NCI-H2227 (cell line): ENCODE data around the gene ZNF280B.

Experiments used
- DNase-seq: peaks from one replicate; lab custom pipeline; 2025; ENCODE audit not compliant: unreplicated experiment; lab: John Stamatoyannopoulos, UW

The ZNF280B gene, protein sequence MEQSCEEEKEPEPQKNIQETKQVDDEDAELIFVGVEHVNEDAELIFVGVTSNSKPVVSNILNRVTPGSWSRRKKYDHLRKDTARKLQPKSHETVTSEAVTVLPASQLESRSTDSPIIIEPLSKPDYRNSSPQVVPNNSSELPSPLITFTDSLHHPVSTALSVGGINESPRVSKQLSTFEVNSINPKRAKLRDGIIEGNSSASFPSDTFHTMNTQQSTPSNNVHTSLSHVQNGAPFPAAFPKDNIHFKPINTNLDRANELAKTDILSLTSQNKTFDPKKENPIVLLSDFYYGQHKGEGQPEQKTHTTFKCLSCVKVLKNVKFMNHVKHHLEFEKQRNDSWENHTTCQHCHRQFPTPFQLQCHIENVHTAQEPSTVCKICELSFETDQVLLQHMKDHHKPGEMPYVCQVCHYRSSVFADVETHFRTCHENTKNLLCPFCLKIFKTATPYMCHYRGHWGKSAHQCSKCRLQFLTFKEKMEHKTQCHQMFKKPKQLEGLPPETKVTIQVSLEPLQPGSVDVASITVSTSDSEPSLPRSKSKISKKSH

DNA sequence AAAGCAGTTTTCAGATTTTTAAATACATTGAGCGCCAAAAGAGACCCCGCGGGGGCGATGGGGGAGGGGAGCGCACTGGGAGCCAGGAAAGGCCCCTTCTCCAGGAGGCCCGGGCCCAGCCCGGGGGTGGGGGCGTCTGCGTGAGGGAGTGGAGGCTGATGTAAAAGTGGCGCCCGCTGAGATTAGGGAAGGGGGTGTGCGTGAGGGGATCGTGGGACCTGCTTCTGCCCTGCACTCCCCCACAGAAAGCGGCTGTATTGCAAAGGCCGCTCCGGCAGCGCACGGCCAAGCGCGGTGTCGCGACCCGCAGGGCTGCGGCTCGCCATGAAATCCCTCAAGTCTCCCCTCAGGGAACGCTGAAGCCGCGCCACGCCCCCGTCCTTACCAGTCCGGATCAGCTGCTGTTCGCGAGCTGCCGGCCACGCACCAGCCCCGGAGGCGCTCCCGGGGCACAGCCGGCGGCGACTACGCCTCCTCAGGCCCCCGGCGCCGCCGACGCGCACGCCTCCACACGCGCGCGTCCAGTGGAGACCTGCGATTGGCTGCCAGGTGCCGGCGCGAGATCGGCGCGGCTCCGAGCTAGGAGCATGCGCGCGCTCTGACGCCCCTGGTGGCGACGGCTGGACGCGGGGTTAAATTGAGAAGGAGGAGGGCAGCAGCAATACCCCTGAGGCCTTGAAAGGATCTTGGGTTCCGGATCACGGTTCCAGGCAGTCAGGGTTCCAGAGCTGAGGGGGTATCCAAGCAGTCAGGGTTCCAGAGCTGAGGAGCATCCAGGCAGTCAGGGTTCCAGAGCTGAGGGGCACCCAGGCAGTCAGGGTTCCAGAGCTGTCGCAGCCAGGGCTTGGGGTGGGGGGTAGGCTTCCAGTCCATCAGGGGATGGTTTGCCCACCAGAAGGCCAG lies at the start of gene ZNF280B:
Gene ZNF280B (minus strand): TSS at position 469 of the 903 bp plus-strand sequence. CDS start 19,344 bp downstream, outside the sequence.
- peak; percentile 93 for DNase-seq

DNA sequence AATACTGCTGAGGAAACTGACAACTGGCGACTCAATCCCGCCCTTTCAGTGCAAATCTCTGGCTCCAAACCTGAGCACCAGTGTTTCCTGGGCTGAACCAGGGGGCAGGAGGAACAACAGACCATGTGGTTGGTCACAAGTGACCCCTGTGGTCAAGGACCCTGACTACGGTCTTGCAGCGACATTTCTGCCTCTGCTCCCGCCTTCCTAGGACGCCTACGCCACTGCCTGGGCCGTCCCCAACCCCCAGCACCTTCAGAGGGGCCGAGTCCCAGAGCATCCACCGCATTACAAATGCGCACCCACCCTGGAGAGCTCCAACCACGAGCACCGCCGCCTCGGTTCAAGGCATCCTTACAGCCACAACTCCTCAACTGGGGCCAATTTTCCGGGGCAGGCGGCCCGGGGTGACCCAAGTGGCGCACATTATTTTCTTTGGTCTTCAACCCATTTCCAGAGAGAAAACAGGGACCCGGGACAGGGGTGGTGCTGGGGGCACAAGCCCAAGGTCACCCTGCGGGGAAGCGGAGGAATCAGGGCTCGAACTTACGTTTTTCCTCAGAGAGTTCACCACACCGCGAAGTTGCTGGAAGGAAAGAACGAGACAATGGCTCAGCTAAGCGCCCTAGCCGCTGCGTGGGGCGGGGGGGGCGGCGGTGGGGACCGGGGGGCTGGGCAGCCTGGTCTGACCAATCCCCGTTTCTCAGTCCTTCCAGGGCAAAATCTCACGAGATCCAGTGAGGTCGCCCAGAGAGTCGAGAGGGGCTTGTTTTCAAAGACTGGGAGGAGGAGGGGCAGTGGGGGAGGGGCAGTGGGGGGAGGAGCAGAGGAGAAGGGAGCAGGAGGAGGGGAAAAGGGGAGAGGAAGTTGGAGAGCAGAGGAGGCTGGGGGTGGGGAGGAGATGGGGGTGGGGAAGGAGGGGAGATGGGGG lies 48.7 kb upstream of the ZNF280B start:
- peak; percentile 91 for DNase-seq

DNA sequence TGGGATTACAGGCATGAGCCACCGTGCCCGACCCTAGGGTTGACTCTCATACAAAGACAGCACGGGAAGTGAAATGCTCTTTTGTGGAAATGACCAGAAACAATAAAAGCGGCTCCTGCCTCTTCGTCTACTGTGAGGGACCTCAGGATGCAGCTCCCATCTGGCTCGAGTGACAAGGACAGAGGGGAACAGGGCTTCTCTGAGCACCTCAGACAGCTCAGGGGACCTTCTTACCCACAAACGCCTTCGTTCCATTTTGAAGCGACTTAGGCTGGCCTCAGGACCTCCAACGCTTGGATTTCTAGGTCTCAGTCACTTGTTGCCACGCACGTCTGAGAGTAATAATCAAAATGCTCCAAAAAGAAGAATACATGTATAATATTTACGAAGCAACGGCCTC lies 48.0 kb upstream of the ZNF280B start:
- DNase-seq, result no peak

DNA sequence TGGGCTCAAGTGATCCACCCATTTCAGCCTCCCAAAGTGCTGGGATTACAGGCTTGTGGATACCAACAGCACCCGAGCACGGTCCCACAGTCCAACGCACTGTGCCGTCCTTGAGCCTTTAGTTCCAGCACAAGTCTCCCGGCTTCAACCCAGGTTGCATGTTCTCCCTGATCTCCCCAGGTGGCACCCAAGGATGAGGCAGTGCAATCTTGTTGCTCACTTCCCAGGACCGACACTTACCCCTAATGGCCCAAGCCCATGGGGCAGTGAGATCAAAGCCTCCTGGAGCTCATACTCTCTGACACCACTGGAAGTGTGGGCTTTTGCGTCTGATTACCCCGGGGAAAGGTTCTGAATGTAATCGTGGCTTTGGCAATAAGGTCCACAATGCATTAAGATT lies 47.1 kb upstream of the ZNF280B start:
- DNase-seq, result no peak

DNA sequence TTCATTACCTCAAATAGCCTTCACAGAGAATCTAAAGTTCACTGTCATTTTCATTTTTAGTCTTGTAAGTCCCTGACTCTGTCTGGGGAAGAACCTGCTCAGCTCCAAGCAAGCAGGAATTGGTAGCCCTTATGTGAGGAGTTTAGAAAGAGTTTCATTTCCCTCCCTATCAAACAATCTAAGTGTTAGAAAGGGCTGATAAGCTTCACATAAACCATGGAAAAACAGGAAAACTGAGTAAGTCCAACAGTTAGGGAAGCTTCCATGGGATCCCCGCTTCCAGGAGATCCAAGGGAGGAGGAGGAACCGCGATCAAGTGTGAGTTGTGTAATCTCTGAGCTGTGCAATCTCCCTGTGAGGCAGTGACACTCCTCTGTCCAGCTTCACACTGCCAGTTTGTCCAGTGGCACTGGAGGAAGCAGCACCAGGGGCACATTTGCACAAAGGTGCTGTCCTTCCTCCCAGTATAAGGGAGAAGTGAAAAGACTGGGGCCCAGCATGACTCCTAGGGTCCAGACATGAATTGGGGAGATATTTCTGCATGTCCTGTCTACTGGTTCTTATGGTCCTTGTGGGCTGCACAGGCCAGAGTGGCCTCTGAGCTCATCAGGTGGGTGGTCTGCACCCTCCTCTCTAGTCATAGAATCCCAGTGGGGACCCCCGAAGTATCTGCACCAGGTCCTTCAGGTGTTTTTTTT lies 46.2 kb upstream of the ZNF280B start:
- DNase-seq, result no peak

DNA sequence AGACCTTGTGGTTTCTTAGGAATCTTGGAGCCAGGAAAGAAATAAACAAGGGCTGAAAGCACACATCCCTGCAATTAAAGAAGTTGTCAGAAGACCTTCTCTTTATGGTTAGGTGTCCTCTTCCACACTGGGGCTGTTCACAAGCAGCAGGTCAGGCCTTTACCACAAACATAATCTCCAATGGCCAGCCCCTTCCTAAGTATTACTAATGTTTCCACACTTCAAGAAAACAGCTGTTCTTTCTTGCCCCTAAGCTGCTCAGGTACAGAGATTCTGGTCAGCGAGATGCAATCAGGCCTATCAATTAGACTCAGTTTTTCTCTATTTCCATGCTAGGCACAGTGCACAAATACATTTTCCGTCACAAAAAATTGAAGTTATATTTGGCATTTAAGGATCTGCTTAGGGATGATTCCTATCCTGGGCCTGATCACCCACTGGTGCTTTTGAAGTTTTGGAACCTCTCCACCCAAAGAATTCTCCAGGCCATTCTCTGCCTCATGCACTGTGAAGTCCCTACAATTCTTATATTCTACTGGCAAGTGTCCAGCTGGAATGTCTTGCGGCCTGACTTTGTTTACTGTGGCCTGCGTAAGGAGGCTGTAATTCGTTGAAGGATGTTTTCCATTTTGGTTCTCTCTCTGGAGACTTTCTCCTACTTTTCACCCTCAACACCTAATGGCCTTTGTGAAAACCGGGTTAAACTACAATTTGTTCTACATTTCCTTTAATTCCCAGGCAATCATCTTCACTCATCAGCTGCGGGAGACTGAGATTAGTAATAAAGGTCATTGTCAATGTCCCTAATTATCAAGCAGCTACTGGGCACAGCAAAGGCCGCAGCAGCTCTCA lies 45.4 kb upstream of the ZNF280B start:
- no peak for DNase-seq

DNA sequence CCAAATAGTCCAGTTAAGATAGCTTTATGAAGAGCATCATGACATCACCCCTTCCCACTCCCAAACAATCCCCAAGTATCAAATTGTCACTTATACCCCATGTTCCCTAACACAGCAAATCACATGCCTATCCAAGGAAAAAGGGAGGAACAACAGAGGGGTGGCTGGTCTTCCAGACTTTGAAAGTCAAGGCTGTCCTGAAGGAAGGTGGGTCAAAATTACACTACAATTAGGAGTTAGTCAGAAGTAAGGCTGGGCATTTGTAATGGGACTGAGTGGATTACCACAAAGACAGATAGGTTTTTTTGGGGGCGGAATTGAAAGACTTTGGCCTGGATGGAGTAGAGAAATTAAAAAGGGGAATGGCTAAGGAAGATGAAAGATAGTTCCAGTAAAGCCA lies 44.6 kb upstream of the ZNF280B start:
- DNase-seq, result no peak

DNA sequence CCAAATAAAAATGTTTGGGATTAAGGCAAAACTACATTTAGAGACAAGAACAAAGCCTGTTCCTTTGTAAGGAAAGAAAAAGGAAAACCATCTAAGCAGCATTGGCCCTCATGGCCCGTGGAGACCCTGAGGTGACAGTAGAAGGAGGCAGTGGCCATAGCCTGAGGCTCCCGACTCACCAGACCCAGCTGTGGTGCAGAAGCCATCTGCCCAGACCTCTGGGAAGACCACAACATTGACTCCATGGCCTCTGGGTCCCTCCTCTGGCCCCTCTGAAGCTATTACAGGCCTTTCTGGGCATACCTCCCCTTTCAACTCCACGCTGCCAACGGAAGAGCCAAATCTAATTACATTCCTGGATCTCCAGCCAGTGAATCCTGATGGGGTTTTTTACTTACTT lies 44.1 kb upstream of the ZNF280B start:
- peak; percentile 9 for DNase-seq

DNA sequence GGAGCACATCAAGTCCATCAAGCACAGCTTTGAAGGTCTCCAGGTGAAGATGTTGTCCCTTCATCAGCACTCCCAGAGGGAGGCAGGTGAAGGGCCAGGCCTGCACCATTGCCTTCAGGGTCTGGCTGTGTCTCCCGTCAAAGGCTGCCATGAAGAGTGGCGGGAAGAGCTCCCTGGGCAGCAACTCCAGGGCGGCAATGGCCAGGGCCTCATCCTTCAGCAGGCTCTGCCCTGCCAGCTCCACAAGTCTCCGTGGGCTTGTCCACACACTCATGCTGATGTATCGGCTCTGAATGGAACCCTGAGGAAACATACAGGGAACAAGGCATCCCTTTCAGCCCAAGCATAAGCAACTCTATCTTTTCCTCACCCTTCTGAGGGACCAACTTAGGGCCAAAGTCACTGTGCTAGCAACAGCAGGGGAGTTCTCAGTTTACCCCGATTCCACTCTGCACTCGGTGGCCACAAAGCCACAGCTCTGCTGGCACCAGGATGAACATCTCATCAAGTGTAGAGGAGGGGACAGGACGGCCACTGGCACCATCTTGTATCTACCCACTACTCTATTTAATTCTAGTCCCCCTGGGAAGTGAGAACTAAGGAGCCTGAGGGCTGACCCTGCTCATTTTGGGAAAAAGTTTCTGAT lies 42.4 kb upstream of the ZNF280B start:
- no peak for DNase-seq

DNA sequence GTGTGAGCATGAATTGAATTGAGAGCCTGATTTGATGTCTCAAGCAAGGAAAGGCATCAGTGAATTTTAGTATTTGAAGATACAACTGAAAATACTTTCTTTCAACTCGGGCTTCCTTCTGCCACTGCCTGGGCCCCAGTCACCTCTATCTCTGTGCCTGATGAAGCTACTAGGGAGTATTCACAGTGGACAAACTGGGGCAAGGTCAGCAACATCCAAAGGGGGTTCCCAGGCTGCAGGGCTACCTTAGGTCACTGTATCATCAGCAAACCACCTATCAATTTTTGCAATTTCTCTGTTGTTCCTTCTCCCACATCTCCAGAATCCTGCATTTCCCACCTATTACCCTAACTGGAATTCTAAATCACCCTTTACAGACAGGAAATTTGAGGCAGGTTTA lies 40.4 kb upstream of the ZNF280B start:
- DNase-seq, result no peak

DNA sequence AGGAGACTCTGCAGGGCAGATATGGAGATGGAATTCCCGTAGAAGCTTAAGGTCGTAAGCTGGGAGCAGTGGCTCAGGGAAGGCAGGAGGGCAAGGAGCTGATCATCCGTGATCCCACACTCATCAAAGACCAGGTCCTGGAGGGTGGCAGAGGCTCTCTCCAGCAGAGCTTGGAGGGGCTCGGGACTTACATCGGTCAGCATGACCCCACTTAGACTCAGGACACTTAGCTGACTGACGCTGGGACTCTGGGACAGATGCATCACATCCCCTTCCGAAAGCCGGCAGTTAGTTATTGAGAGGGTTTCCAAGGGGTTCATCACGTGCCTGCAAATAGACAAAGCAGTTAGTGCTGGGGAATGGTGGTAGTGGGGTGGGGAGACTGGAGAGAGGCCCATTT lies 39.8 kb upstream of the ZNF280B start:
- DNase-seq, result no peak

DNA sequence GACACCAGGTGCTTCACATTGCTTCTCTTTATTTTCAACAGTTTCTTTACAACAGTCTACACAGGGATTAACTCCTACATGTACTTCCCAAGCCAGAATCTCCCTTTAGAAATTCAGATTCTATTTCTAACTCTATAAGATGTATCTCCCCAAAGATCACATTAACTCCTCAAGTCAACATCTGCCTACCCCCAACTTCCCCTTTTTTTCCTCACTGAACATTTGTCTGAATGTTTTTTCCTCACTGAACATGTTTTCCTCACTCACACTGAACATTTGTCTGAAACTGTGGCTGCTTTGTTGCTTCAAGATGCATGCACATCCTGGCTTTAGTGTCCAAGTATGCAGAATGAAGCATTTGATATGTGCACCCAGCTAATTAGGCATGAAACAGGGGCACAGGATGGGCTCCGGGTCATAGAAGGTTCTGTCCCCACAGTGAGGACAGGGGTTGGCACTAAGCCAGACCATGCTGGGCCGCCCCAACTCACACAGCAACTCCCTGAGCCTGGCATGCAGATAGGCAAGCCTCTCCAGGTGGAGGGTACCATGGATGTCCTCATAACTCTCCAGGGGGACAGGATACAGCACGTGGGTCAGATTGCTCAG lies 39.3 kb upstream of the ZNF280B start:
- no peak for DNase-seq

DNA sequence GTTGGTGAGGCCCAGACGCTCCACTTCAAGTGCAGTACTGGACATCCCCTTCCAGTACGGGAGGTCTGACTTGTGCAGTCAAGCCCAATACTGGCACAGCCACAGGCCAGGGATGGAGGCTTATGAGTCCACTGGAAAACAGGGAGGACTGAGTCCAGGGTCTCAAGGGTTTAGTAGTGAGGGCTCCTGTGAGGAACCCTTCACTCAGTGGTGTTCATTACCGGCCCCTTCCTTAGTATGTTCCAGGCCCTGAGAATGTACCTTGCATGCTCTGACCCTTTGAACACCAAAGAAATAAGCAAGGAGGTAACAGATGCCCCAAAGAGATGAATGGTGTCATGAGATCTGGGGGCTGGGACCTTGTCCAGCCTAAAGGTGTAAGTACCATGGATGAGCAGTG lies 38.7 kb upstream of the ZNF280B start:
- no peak for DNase-seq

DNA sequence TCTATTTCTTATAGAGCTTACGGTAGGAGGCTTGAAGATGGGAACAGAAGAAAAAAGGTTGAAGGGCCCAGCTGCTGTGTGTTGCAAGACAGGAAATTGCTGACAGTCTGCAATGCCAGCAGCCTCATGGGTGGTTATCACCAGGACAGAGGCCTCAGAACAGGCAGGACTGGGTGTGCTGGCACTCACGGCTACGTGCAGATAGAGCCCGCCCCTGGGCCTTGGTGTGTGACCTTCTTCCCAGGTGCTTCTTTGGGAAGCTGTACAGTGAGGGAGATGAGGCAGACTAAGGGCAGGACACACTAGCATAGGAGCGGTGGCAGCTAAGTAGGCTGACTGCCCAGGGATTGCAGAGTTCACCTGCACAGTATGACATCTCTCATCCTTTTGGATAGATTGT lies 37.9 kb upstream of the ZNF280B start:
- no peak for DNase-seq

DNA sequence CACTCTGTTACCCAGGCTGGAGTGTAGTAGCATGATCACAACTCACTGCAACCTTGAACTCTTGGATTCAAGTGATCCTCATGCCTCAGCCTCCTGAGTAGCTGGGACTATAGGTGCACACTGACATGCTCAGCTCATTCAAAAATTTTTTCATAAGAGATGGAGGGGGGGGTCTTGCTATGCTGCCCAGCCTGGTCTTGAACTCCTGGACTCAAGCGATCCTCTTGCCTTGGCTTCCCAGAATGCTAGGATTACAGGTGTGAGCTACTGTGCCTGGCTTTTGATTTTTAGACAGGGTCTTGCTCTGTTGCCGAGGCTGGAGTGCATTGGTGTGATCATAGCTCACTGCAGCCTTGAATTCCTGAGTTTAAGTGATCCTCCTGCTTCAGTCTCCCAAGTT lies 36.5 kb upstream of the ZNF280B start:
- DNase-seq, result no peak

DNA sequence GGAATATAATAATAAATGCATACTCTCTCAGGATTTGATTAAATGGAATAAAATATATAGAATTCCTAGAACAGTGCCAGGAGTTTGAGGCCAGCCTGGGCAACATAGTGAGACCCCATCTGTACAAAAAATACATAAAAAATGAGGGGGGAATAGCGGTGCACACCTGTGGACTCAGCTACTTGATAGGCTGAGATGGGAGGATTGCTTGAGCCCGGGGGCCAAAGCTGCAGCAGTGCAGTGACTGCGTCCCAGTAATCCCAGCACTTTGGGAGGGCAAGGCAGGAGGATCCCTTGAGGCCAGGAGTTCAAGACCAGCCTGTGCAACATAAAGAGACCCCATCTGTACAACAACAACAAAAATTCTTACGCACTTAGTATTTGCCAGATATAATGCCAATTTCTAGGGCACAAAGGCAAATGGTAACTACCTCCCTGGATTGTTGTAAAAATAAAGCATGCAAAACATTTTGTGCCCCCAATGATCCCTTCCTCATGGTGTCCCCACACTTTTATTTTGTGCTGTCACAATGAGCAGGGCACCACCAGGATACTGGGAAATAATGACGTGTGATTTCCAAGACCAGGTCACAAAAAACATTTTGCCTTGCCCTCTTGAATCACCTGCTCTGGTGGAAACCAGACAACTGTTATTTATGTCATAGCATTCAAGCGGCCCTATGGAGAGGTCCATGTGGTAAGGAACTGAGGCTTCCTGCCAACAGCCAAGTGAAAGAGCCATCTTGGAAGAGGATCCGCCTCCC lies 29.9 kb upstream of the ZNF280B start:
- DNase-seq, result no peak

DNA sequence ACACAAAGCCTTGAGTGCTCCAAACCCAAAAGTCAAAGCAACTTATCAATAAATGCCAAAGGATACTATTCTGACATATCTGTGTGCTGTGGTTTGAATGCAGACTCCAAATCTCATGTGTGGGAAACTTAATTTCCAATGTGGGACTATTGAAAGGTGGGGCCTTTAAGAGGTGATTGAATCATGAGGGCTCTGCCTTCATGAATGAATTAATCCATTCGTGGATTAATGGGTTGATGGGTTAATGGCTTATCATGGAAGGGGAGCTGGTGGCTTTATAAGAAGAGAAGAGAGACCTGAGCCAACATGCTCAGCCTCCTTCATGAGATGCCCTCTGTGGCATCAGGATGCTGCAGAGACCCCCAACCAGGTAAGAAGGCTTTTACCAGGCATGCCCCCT lies 28.4 kb upstream of the ZNF280B start:
- no peak for DNase-seq

DNA sequence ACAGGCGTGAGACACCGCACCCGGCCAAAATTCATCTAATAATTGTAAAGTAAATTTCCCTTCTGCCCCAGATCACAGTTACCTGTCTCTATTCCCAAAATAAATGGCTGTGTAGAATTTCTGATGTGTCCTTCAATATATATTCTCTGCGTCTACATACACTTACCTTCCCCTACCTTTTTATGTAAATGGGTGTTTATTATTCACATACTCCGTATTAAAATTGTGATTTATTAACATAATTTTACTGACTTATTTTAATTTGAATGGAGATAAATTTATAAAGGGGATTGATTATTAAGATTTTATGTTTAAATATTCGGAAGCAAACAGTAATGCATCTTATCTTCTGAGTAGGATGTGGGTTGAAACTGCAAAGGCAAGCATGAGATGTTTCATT lies 28.0 kb upstream of the ZNF280B start:
- no peak for DNase-seq
